ENCODE results near the gene HNRNPDL.

DNA sequence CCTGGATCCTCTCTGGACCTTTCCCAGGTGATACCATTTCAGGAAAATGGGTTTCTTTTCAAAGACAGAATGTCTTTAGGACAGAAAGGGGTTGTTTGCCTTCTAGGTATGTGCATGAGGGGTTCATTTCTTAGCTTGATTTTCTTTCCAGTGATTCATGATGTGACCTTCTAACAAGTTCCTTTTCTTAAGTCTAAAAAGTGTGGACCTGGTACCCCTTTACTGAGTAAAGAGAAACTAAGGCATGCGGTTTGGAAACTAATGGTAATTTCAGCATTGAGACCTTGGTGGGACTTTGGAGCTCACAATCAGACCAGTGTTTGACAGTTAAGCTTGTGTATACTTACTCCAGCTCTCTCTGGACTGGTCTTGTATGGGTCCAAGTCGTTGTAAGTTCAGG, 8.8 kb upstream of the HNRNPDL start:
- TF ChIP-seq, protein P1, sequence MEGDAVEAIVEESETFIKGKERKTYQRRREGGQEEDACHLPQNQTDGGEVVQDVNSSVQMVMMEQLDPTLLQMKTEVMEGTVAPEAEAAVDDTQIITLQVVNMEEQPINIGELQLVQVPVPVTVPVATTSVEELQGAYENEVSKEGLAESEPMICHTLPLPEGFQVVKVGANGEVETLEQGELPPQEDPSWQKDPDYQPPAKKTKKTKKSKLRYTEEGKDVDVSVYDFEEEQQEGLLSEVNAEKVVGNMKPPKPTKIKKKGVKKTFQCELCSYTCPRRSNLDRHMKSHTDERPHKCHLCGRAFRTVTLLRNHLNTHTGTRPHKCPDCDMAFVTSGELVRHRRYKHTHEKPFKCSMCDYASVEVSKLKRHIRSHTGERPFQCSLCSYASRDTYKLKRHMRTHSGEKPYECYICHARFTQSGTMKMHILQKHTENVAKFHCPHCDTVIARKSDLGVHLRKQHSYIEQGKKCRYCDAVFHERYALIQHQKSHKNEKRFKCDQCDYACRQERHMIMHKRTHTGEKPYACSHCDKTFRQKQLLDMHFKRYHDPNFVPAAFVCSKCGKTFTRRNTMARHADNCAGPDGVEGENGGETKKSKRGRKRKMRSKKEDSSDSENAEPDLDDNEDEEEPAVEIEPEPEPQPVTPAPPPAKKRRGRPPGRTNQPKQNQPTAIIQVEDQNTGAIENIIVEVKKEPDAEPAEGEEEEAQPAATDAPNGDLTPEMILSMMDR (IDR thresholded peaks at IDR 0.05; ENCODE audit: low read length) = no peak
- TF ChIP-seq EZH2 (IDR thresholded peaks at IDR 0.05; ENCODE audit: borderline replicate concordance, low read length) = no peak

Data from OCI-LY1 (cell line).